GM21825 (cell line): Measurements from ENCODE around the gene L2HGDH.

Source experiments
- ATAC-seq: cut with Tn5 transposase; IDR thresholded peaks from one replicate; pipeline ENCODE4 v1.9.1; 2021; ENCODE audit warnings: mild to moderate bottlenecking, moderate library complexity; ENCODE audit not compliant: unreplicated experiment

L2HGDH gene

GRCh38 chr14:50299585-50299984, 12.4 kb downstream of the L2HGDH start:
- no peak for ATAC-seq

GRCh38 chr14:50290306-50290705, 21.7 kb downstream of the L2HGDH start:
- no peak for ATAC-seq

- no peak for ATAC-seq
Observed at GRCh38 chr14:50288146-50288545, 23.9 kb downstream of the L2HGDH start.

GRCh38 chr14:50285861-50286260, 26.2 kb downstream of the L2HGDH start:
- ATAC-seq = no peak

GRCh38 chr14:50272498-50272897, 39.5 kb downstream of the L2HGDH start:
- no peak for ATAC-seq

- ATAC-seq = no peak
Observed at GRCh38 chr14:50270932-50271331, 41.1 kb downstream of the L2HGDH start.

GRCh38 chr14:50265029-50265428, 47.0 kb downstream of the L2HGDH start:
- no peak for ATAC-seq

- ATAC-seq = no peak
Observed at GRCh38 chr14:50263321-50263720, 48.7 kb downstream of the L2HGDH start.

- ATAC-seq = no peak
Observed at GRCh38 chr14:50262865-50263264, 49.2 kb downstream of the L2HGDH start.

- no peak for ATAC-seq
Observed at GRCh38 chr14:50260511-50260910, 51.5 kb downstream of the L2HGDH start.

- ATAC-seq = no peak
Observed at GRCh38 chr14:50260072-50260471, 52.0 kb downstream of the L2HGDH start.

- no peak for ATAC-seq
Observed at GRCh38 chr14:50257732-50258131, 54.3 kb downstream of the L2HGDH start.

GRCh38 chr14:50254248-50254647, 57.8 kb downstream of the L2HGDH start:
- ATAC-seq = no peak

- no peak for ATAC-seq
Observed at GRCh38 chr14:50249136-50249775, 62.8 kb downstream of the L2HGDH start.

- no peak for ATAC-seq
Observed at GRCh38 chr14:50247245-50247644, 64.8 kb downstream of the L2HGDH start.

- ATAC-seq = no peak
Observed at GRCh38 chr14:50242566-50243310, 69.3 kb downstream of the L2HGDH start.

GRCh38 chr14:50242096-50242495, 69.9 kb downstream of the L2HGDH start:
- ATAC-seq = no peak

- ATAC-seq = no peak
Observed at GRCh38 chr14:50237427-50237826, 74.6 kb downstream of the L2HGDH start.

GRCh38 chr14:50233951-50234250, 78.1 kb downstream of the L2HGDH start:
- ATAC-seq = no peak

GRCh38 chr14:50233166-50233950, 78.7 kb downstream of the L2HGDH start:
- no peak for ATAC-seq

- ATAC-seq = no peak
Observed at GRCh38 chr14:50232276-50232642, 79.8 kb downstream of the L2HGDH start.
